HepG2 (cell line): Measurements from ENCODE around the gene GAD2. TPM values are rescaled to one million over a fixed set of nuclear protein-coding genes. Genes with fewer than 3 reads are reported as not detected.

ENCODE experiments used
- ATAC-seq: fragments of 200-7000 bp; cut with Tn5 transposase; 3 replicates; pipeline ENCODE4 v1.9.1; 2020; ENCODE audit warnings: mild to moderate bottlenecking, moderate library complexity
- BruUV-seq: library from RNA; stranded (reverse); fragments of 400-500 nt; replicated peaks from 2 replicates; lab custom pipeline; 2021; lab: Mats Ljungman, UMichigan
- CTCF ChIA-PET: fragments of 300-600 bp; formaldehyde crosslinking; extraction: SDS; loops from one replicate; lab custom pipeline; 2021; ENCODE audit warnings: low total read pairs, inconsistent platforms, low intra/inter-chr PET ratio; lab: Yijun Ruan, JAX
- POLR2A ChIA-PET: fragments of 350-600 bp; sonication (Branson Sonifier 250); formaldehyde crosslinking; loops from one replicate; lab custom pipeline; 2020; ENCODE audit warnings: antibody characterized with exemption, inconsistent platforms; lab: Yijun Ruan, JAX
- DNase-seq: peaks from one replicate; pipeline ENCODE4 v3.0.0-alpha.2; 2015; ENCODE audit warnings: low spot score
- FAIRE-seq: peaks from 3 replicates; lab custom pipeline; 2011; peaks lifted over from hg19 to GRCh38; lab: Jason Lieb, UNC
- H2AFZ ChIP-seq: one replicate; pipeline ENCODE4 v1.6.1; 2011; ENCODE audit warnings: low read length, inconsistent platforms
- H3K27ac ChIP-seq: fragments of 300-600 bp; 3 replicates; pipeline ENCODE4 v1.8.0; 2011; ENCODE audit warnings: mixed run types, mild to moderate bottlenecking, mixed read lengths, low read length, inconsistent platforms; ENCODE audit not compliant: insufficient read depth; ENCODE audit errors: extremely low read length
- H3K27me3 ChIP-seq, 2 experiments: fragments of 200-600 bp in 1 of 2; 2 replicates in 1 of 2; 3 replicates in 1 of 2; pipeline versions ENCODE4 v1.6.0 to v1.8.0; 2011; ENCODE audit warnings: low read length in 2 of 2, mild to moderate bottlenecking in 2 of 2, moderate library complexity in 2 of 2, inconsistent platforms in 1 of 2; ENCODE audit not compliant: insufficient read depth in 2 of 2, control insufficient read depth in 1 of 2
- H3K36me3 ChIP-seq, 2 experiments: fragments of 200-600 bp in 1 of 2; replicated peaks in 1 of 2; 2 replicates in 1 of 2; 3 replicates in 1 of 2; pipeline versions ENCODE4 v1.5.1 to v1.8.0; 2011; ENCODE audit warnings: low read length in 2 of 2, inconsistent platforms in 1 of 2; ENCODE audit not compliant: insufficient read depth in 2 of 2, control insufficient read depth in 1 of 2
- H3K4me1 ChIP-seq: 2 replicates; pipeline ENCODE4 v1.5.1; 2012; ENCODE audit warnings: low read length, inconsistent platforms; ENCODE audit not compliant: insufficient read depth
- H3K4me2 ChIP-seq: 2 replicates; pipeline ENCODE4 v1.6.0; 2011; ENCODE audit warnings: low read depth, low read length, inconsistent platforms
- H3K4me3 ChIP-seq, 3 experiments: fragments of 200-600 bp in 1 of 3; sonication (generic), shearing (Covaris generic) in 1 of 3; replicated peaks in 1 of 3; 2 replicates each; pipeline ENCODE4 v1.5.1; 2011 to 2016; ENCODE audit warnings: low read length in 3 of 3, inconsistent platforms in 2 of 3, low read depth in 2 of 3, mild to moderate bottlenecking in 2 of 3, control low read depth in 1 of 3, mixed read lengths in 1 of 3; ENCODE audit not compliant: insufficient read depth in 1 of 3
- H3K79me2 ChIP-seq: one replicate; pipeline ENCODE4 v1.6.1; 2011; ENCODE audit warnings: low read length, inconsistent platforms; ENCODE audit not compliant: insufficient read depth
- H3K9ac ChIP-seq: 2 replicates; pipeline ENCODE4 v1.6.0; 2011; ENCODE audit warnings: mild to moderate bottlenecking, low read depth, low read length, inconsistent platforms; ENCODE audit not compliant: insufficient read depth
- H3K9me3 ChIP-seq: 2 replicates; pipeline ENCODE4 v1.5.1; 2012; ENCODE audit warnings: mild to moderate bottlenecking, low read length
- H4K20me1 ChIP-seq: 2 replicates; pipeline ENCODE4 v1.6.0; 2011; ENCODE audit warnings: inconsistent platforms, mild to moderate bottlenecking, low read length, moderate library complexity; ENCODE audit not compliant: insufficient read depth
- CSRNP1 ChIP-seq: sonication (generic); formaldehyde crosslinking; IDR thresholded peaks from 2 replicates; pipeline ENCODE4 v1.8.1; 2023; ENCODE audit warnings: mild to moderate bottlenecking, missing genetic modification reagents
- DDIT3 ChIP-seq: sonication (generic); formaldehyde crosslinking; IDR thresholded peaks from 2 replicates; pipeline ENCODE4 v1.4.0; 2020; ENCODE audit warnings: mild to moderate bottlenecking, missing genetic modification reagents
- ELF4 ChIP-seq: sonication (generic); formaldehyde crosslinking; IDR thresholded peaks from 2 replicates; pipeline ENCODE4 v1.5.0; 2020; ENCODE audit warnings: missing genetic modification reagents, mild to moderate bottlenecking, moderate library complexity, borderline replicate concordance
- HMG20A ChIP-seq: IDR thresholded peaks from 2 replicates; pipeline ENCODE4 v1.6.1; 2016; ENCODE audit warnings: borderline replicate concordance
- MAFF ChIP-seq: IDR thresholded peaks from 2 replicates; pipeline ENCODE4 v1.6.1; 2011; ENCODE audit warnings: low read depth, low read length, improper control_type of control experiment
- NFE2L2 ChIP-seq: fragments of 150-350 bp; IDR thresholded peaks from 2 replicates; pipeline ENCODE4 v1.6.1; 2014; ENCODE audit warnings: low read length
- NFYC ChIP-seq: IDR thresholded peaks from 2 replicates; pipeline ENCODE4 v1.6.1; 2016; ENCODE audit warnings: missing genetic modification reagents, missing compliant biosample characterization
- ZNF10 ChIP-seq: sonication (generic); formaldehyde crosslinking; IDR thresholded peaks from 2 replicates; pipeline ENCODE4 v1.4.0; 2020; ENCODE audit warnings: mild to moderate bottlenecking, low read depth, missing genetic modification reagents, borderline replicate concordance
- ZNF234 ChIP-seq: sonication (generic); formaldehyde crosslinking; conservative IDR thresholded peaks from 2 replicates; pipeline ENCODE4 v1.5.1; 2020; ENCODE audit warnings: mild to moderate bottlenecking, missing genetic modification reagents
- ZNF460 ChIP-seq: sonication (generic); formaldehyde crosslinking; IDR thresholded peaks from 2 replicates; pipeline ENCODE4 v1.5.1; 2020; ENCODE audit warnings: missing genetic modification reagents, mild to moderate bottlenecking, borderline replicate concordance
- WGBS: methylation state at CpG from one replicate; pipeline ENCODE4 v1.1.6; 2017; ENCODE audit warnings: low lambda C conversion rate; 5-methylcytosine and 5-hydroxymethylcytosine counted together
- in situ Hi-C: cut with HindIII; loops from 2 replicates; pipeline ENCODE4 v1.10.0; 2017; ENCODE audit warnings: low pct_unique_long_range_greater_than_20kb; ENCODE audit not compliant: extremely low pct_ligation_motif_present
- intact Hi-C: fragments of 100-400 bp; cut with micrococcal nuclease; formaldehyde crosslinking; loops from one replicate; pipeline ENCODE4 v1.10.0; 2022; ENCODE audit not compliant: unreplicated experiment
- polyA plus RNA-seq, 8 experiments: library from polyadenylated mRNA; depleted of rRNA in 3 of 8; stranded (reverse) in 7 of 8; unstranded in 1 of 8; fragments of >200 nt; fragmentation: Illumina TruSeq in 4 of 8; extraction: Trizol in 4 of 8; gene quantifications; 2 replicates each; pipeline versions ENCODE4 v1.2.1 to v1.2.3, GENCODE V29; 2011 to 2016; ENCODE audit warnings: low read depth in 4 of 8, missing spikeins in 1 of 8, mixed read lengths in 1 of 8; ENCODE audit not compliant: insufficient read depth in 1 of 8
- total RNA-seq, 5 experiments: library from RNA; depleted of rRNA; stranded (reverse); fragments of >200 nt; fragmentation: Illumina TruSeq; extraction: Trizol; gene quantifications; 2 replicates each; pipeline ENCODE4 v1.2.3, GENCODE V29; 2016; ENCODE audit warnings: low read depth in 1 of 5
- TF ChIP-seq, protein P1 (sequence below), 2 experiments: fragments of 450-650 bp in 1 of 2; sonication (generic) in 1 of 2; formaldehyde crosslinking; IDR thresholded peaks; 2 replicates each; pipeline versions ENCODE4 v1.5.0 to v1.8.0; 2020 to 2022; ENCODE audit warnings: mild to moderate bottlenecking in 1 of 2, missing genetic modification reagents in 1 of 2
- TF ChIP-seq, protein P2 (sequence below): sonication (generic); formaldehyde crosslinking; IDR thresholded peaks from 2 replicates; pipeline ENCODE4 v1.5.0; 2020; ENCODE audit warnings: missing genetic modification reagents

GAD2 gene
- total and polyA plus RNA-seq, 2 of the 13 experiments (the other 11 are each of a cell fraction or from before 2014, with no cell fraction given), result not detected

DNA sequence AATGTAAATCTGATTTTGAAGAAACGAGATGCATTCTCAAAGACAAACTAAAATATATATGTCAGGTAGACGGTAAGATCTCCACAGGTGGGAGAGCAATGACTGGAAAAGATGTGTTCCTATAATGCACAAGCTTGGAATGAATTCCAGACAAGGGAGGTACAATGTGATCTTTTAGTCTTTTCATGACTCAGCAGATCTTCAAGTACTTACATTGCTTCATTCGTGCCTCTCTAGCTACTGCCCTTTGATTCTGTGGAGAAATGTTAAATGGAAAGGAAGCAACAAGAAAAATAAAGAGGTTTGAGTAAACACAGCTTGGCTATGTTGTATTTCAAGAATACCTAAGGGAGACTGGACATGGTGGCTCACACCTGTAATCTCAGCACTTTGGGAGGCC, 106.6 kb downstream of the GAD2 start (continued):
- TF ChIP-seq, protein P1, sequence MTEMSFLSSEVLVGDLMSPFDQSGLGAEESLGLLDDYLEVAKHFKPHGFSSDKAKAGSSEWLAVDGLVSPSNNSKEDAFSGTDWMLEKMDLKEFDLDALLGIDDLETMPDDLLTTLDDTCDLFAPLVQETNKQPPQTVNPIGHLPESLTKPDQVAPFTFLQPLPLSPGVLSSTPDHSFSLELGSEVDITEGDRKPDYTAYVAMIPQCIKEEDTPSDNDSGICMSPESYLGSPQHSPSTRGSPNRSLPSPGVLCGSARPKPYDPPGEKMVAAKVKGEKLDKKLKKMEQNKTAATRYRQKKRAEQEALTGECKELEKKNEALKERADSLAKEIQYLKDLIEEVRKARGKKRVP (CRISPR knock-in tag; IDR thresholded peaks at IDR 0.05), result no peak
- TF ChIP-seq HMG20A (CRISPR knock-in tag), result no peak
- TF ChIP-seq ZNF10, result no peak
- TF ChIP-seq NFYC (CRISPR knock-in tag), result no peak
- peak; percentile 87 for TF ChIP-seq MAFF
- TF ChIP-seq NFE2L2, result peak; percentile 58
- TF ChIP-seq ELF4 (CRISPR knock-in tag), result no peak
- no peak for TF ChIP-seq DDIT3 (CRISPR knock-in tag)
- TF ChIP-seq, protein P2, sequence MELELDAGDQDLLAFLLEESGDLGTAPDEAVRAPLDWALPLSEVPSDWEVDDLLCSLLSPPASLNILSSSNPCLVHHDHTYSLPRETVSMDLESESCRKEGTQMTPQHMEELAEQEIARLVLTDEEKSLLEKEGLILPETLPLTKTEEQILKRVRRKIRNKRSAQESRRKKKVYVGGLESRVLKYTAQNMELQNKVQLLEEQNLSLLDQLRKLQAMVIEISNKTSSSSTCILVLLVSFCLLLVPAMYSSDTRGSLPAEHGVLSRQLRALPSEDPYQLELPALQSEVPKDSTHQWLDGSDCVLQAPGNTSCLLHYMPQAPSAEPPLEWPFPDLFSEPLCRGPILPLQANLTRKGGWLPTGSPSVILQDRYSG (CRISPR knock-in tag), result no peak
- TF ChIP-seq ZNF460 (CRISPR knock-in tag), result no peak
- no peak for TF ChIP-seq ZNF234 (CRISPR knock-in tag)

DNA sequence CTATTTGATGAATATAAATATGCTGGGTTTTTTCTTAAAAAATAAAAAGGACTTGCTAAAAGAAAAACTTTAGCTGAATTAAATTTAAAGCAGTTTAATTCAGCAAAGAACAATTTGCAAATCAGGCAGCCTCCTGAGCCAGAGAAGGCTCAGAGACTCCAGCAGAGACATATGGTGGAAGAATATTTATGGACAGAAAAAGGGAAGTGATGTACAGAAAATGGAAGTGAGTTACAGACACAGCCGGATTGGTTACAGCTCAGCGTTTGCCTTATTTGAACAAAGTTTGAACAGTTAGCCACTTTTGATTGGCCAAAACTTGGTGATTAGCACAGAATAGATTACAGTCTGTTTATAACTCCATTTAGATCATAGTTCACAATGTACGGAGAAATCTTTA, 110.3 kb downstream of the GAD2 start:
- no peak overlapping the region for H2AFZ ChIP-seq
- no peak overlapping the region for H3K4me2 ChIP-seq
- ChIA-PET CTCF (no interaction called here), POLR2A (no interaction called here)
- no TSS peak for BruUV-seq
- intact Hi-C loops, result no loop called here
- no peaks in the 10 kb centered on the region for H3K9me3 ChIP-seq
- no peak overlapping the region for H3K9ac ChIP-seq
- H3K4me1 ChIP-seq, result no peaks in the 10 kb centered on the region
- ATAC-seq (no peak), FAIRE-seq (no peak)
- no peak overlapping the region for H3K4me3 ChIP-seq
- H3K27ac ChIP-seq, result no peak overlapping the region
- 21% methylated on average over 3 of the region's 3 CpGs for WGBS
- in situ Hi-C loops, result loop anchor here (25.0 kb wide), 1 partner anchor 1035 kb away; no protein-coding TSS in a partner anchor
- peaks cover 0 to 9% of the 10 kb centered on the region in 2 experiments; a peak in 2 of 5 replicates for H3K27me3 ChIP-seq
- no peaks in the 10 kb centered on the region for H3K36me3 ChIP-seq
- H3K79me2 ChIP-seq, result no peaks in the 10 kb centered on the region
- no peak for TF ChIP-seq CSRNP1 (CRISPR knock-in tag)
- TF ChIP-seq, all 625 proteins: peak for 0
- DNase-seq, result no peak
- no peaks in the 10 kb centered on the region for H4K20me1 ChIP-seq
